Mucosa of gallbladder (tissue), 1 donor: ENCODE measurements around the gene RPL14. TPM values are rescaled to one million over a fixed set of nuclear protein-coding genes. Genes with fewer than 3 reads are reported as not detected.

Experiments used
- total RNA-seq: library from RNA; stranded (reverse); gene quantifications from one replicate; pipeline ENCODE4 v1.2.1, GENCODE V29; 2021
- donor health status: DM: no; HTN: no; CAD: no.

Gene RPL14
- total RNA-seq, 1 donor from 2014 or later, result 1,215 TPM

Other genes with a start within 250 kb of the RPL14 start
- 40.9 TPM for gene EIF1B, start 147.6 kb upstream of the RPL14 start, total RNA-seq
- gene ENTPD3, start 70.2 kb upstream of the RPL14 start, total RNA-seq, result 0.86 TPM
- 10.4 TPM for gene ZNF619, start 19.8 kb downstream of the RPL14 start, total RNA-seq
- gene ZNF620, start 48.7 kb downstream of the RPL14 start, total RNA-seq, result 3.2 TPM
- 18.9 TPM for gene ZNF621, start 67.6 kb downstream of the RPL14 start, total RNA-seq